HG03139 (cell line): ENCODE measurements around the gene KCNQ1.
A peak's percentile ranks its signal among the peaks of the same experiment; 100 is the strongest.

Source experiments
- ATAC-seq: cut with Tn5 transposase; IDR thresholded peaks from one replicate; pipeline ENCODE4 v1.9.1; 2021; ENCODE audit not compliant: unreplicated experiment

The KCNQ1 gene

GRCh38 chr11:2459796-2460531 lies 15.2 kb downstream of the KCNQ1 start:
- ATAC-seq = no peak

GRCh38 chr11:2460540-2461252 lies 15.9 kb downstream of the KCNQ1 start:
- no peak for ATAC-seq

- ATAC-seq = no peak
These were observed 16.6 kb downstream of the KCNQ1 start for GRCh38 chr11:2461253-2461955.

- no peak for ATAC-seq
These were observed 17.2 kb downstream of the KCNQ1 start for GRCh38 chr11:2461956-2462542.

GRCh38 chr11:2462543-2462985 lies 17.8 kb downstream of the KCNQ1 start:
- ATAC-seq = no peak

GRCh38 chr11:2462986-2463765 lies 18.4 kb downstream of the KCNQ1 start:
- ATAC-seq = no peak

GRCh38 chr11:2463766-2464277 lies 19.0 kb downstream of the KCNQ1 start:
- no peak for ATAC-seq

GRCh38 chr11:2464451-2465165 lies 19.8 kb downstream of the KCNQ1 start:
- ATAC-seq = no peak

GRCh38 chr11:2465202-2466068 lies 20.6 kb downstream of the KCNQ1 start:
- no peak for ATAC-seq

- ATAC-seq = no peak
These were observed 21.4 kb downstream of the KCNQ1 start for GRCh38 chr11:2466069-2466801.

- ATAC-seq = peak; percentile 64
These were observed 22.3 kb downstream of the KCNQ1 start for GRCh38 chr11:2466869-2467694.

GRCh38 chr11:2467695-2468055 lies 22.9 kb downstream of the KCNQ1 start:
- no peak for ATAC-seq

GRCh38 chr11:2468363-2469235 lies 23.8 kb downstream of the KCNQ1 start:
- ATAC-seq = no peak

- ATAC-seq = no peak
These were observed 25.7 kb downstream of the KCNQ1 start for GRCh38 chr11:2470495-2470894.

GRCh38 chr11:2471048-2471803 lies 26.4 kb downstream of the KCNQ1 start:
- ATAC-seq = no peak

- ATAC-seq = no peak
These were observed 26.9 kb downstream of the KCNQ1 start for GRCh38 chr11:2471804-2472096.
